Kasumi-1 (cell line): ENCODE data around the gene TUBD1.
A peak's percentile ranks its signal among the peaks of the same experiment; 100 is the strongest.
"Not testable (repeated sequence)": the region's sequence is repeated elsewhere in the genome, so short reads cannot be mapped to it uniquely, and the experiment has no call there.

ENCODE experiments used
- DNase-seq, 2 experiments: peaks; one replicate each; lab custom pipeline; 2025; lab: John Stamatoyannopoulos, UW

Gene TUBD1

GRCh38 chr17:59844884-59845594, 47.7 kb downstream of the TUBD1 start:
- no peak for DNase-seq

GRCh38 chr17:59842901-59843652, 49.7 kb downstream of the TUBD1 start:
- DNase-seq, result no peak

GRCh38 chr17:59841882-59842263, 50.9 kb downstream of the TUBD1 start:
- DNase-seq, result not testable (repeated sequence)

GRCh38 chr17:59841091-59841881, 51.5 kb downstream of the TUBD1 start:
- DNase-seq, result not testable (repeated sequence)

- DNase-seq, result no peak
Observed at GRCh38 chr17:59840329-59841090, 52.2 kb downstream of the TUBD1 start.

- no peak for DNase-seq
Observed at GRCh38 chr17:59839651-59840328, 53.0 kb downstream of the TUBD1 start.

GRCh38 chr17:59838052-59838916, 54.5 kb downstream of the TUBD1 start:
- DNase-seq, result peak; percentile 46 to 57

- peak; percentile 100 for DNase-seq
Observed at GRCh38 chr17:59837308-59838051, 55.3 kb downstream of the TUBD1 start.

GRCh38 chr17:59832883-59833379, 59.8 kb downstream of the TUBD1 start:
- DNase-seq, result no peak

- no peak for DNase-seq
Observed at GRCh38 chr17:59830846-59831486, 61.8 kb downstream of the TUBD1 start.

- DNase-seq, result no peak
Observed at GRCh38 chr17:59830007-59830630, 62.6 kb downstream of the TUBD1 start.

- peak; percentile 98 to 99 for DNase-seq
Observed at GRCh38 chr17:59829217-59830006, 63.3 kb downstream of the TUBD1 start.

GRCh38 chr17:59828819-59829216, 63.9 kb downstream of the TUBD1 start:
- not testable (repeated sequence) for DNase-seq

- DNase-seq, result no peak
Observed at GRCh38 chr17:59828478-59828760, 64.3 kb downstream of the TUBD1 start.

GRCh38 chr17:59827721-59828477, 64.8 kb downstream of the TUBD1 start:
- peak in 1 of 2 experiments; percentile 23 for DNase-seq

- DNase-seq, result no peak
Observed at GRCh38 chr17:59826706-59827453, 65.9 kb downstream of the TUBD1 start.
